ENCODE results near the gene RNF144A.

Gene RNF144A

DNA sequence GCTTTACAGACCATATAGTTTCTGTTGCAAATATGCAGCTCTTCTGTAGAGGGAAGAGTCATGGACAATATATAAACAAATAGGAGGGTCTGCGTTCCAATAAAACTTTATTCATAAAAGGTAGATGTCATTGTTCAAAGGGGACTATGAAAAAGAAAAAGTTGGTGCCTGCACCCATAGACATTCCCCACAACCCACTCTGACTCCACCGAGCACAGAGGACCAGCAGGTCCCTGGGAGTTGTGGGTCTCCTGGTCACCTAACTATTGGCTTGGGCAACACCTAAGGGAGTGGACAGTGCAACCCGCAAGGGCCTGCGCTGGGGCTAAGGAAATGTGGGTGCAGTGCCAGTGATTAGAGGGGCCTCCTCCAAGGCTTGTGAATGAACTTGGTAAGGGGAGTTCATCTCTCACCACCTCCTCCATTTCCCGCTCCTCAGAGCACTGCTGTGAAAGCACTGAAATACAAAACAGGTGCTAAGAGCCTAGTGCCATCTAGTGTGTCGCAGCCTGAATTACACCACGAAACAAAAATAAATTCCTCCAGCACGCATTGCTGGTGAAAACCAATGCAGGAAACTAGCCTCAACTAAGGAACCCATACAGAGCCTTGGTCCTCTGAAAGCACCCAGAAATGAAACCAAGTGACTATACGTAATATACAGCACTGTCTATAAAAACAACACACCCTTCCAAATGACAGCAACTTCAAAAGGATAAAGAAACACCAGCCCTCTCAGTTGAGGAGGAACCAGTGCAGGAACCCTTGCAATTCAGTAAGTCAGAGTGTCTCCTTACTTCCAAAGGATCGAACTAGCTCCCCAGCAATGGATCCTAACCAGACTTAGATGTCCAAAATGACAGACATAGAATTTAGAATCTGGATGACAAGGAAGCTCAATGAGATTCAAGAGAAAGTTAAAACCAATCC is 166.6 kb downstream of the RNF144A start:
- DNase-seq, result peak in 1 of 14 donors; percentile 29

DNA sequence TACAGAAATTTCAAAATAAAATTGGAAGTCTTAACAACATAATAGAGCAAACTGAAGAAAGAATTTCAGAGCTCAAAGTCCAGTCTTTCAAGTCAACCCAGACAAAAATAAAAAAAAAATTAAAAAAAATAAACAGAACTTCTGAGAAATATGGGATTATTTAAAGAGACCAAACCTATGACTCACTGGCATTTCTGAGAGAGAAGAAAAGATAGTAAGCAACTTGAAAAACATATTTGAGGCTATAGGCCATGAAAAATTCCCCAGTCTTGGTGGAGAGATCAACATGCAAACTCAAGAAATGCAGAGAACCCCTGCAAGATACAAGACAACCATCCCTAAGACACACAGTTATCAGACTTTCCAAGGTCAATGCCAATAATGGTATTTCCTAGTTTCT is 167.4 kb downstream of the RNF144A start:
- no peak for DNase-seq

DNA sequence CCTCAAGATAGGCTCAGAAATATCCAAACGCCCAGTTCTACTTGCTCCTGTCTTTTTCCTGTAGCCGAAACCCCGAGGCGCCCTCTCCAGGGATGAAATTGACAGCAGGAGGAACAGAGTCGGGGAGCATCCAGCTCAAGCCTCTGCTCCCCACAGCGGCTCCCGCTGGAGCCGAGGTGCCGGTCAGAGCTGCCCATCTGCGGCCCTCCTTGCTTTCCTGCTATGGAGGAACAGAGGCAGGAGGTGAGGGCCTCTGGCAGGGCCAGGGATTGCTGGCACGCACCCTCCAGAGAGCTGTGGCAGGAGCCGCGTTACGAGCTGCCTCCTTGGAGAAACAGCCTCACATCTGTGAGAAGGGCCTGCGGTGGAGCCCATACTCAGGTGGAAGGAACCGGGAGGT is 172.1 kb downstream of the RNF144A start:
- no peak for DNase-seq

DNA sequence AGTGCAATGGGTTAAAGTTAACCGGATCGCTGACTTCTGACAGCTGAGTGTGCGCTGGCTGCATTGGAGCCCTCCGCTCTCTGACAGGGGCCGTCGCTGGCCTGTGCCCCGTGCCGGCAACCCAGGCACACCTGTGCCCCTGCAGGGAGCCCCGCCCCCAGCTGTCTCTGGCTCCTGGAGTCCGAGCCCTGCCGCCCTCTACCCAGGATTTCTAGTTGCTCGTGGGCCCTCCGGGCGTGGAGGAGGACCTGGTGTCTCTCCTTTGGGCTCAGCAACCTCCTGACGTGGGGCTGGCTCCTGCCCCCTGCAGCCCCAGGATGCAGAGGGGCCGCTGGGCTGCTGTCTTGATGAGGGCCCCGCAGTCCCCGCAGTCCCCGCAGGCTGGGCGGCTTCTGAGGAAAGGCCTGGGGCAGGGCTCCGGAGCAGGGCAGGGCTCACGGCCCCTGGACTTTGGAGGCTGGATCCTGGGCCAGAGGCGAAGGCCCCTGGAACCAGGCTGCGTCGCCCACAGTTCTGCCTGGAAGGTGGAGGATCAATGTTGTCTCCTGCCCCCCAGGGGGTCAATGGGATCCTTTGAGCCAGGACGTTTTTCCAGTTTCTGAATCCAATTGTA is 172.8 kb downstream of the RNF144A start:
- DNase-seq, result no peak

DNA sequence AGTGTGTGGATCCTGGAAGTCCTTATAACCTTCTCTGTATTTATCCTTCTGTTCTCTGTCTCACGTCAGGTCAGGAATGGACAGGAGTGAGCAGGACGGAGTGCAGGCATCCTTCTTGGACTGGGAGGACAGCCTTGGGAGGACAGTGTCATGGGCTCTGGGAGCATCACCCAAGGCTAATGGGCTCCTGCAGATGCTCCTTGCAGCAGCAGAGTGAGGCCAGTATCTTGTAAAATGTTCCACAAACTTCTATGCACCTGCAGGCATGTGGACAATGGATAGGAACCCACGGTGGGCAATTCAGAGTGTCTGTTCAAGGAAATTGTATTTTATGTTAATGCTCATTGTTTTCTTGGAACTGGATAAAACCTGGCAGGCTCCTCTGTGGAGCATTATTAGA is 176.2 kb downstream of the RNF144A start:
- no peak for DNase-seq
